Smooth muscle cell of the brain vasculature (primary cell): ENCODE results near the gene ESYT1.
"Not testable (repeated sequence)": the region's sequence is repeated elsewhere in the genome, so short reads cannot be mapped to it uniquely, and the experiment has no call there.

Experiments used
- DNase-seq: peaks from one replicate; pipeline ENCODE4 v3.0.0-alpha.2; 2012; ENCODE audit warnings: low read depth, low spot score

ESYT1 gene

GRCh38 chr12:56154246-56154771, 26.2 kb downstream of the ESYT1 start:
- DNase-seq, result no peak

DNA sequence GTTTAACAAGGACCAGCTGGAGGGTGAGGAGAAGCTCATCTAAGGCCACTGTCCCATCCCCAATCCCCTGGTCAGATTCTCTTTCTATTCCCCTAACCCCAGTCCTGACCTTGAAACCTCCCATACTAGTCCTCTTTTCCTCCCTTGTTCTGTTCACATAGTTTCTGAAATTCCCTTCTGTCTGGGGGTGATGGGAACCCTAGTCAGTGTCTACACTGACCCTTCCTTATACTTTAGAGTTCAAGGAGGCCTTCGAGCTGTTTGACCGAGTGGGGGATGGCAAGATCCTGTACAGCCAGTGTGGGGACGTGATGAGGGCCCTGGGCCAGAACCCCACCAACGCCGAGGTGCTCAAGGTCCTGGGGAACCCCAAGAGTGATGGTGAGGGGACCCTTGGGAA, 26.8 kb downstream of the ESYT1 start:
- no peak for DNase-seq

GRCh38 chr12:56155256-56155845, 27.3 kb downstream of the ESYT1 start:
- no peak for DNase-seq

DNA sequence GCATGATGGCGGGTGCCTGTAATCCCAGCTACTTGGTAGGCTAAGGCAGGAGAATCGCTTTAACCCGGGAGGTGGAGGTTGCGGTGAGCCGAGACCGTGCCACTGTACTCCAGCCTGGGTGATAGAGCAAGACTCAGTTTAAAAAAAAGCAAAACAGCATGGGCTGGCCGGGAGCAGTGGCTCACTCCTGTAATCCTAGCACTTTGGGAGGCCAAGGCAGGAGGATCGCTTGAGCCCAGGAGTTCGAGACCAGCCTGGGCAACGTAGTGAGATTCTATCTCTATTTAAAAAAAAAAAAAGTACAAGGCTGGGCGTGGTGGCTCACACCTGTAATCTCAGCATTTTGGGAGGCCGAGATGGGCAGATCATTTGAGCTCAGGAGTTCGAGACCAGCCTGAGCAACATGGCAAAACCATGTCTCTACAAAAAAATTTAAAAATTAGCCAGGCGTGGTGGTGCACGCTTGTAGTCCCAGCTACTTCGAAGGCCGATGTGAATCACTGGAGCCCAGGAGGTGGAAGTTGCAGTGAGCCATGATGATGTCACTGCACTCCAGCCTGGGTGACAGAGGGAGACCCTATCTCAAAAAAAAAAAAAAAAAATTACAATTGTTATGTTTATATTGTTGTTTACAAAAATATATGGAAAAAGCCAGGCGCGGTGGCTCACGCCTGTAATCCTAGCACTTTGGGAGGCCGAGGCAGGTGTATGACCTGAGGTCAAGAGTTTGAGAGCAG, 28.6 kb downstream of the ESYT1 start:
- not testable (repeated sequence) for DNase-seq

- DNase-seq, result peak; percentile 69
These were observed 29.3 kb downstream of the ESYT1 start for GRCh38 chr12:56157201-56158028.

GRCh38 chr12:56158029-56158925, 30.2 kb downstream of the ESYT1 start, which contains the start of gene MYL6:
TSS of gene MYL6 (plus strand) at chr12:56158359. CDS start at chr12:56158402, 43 bp downstream.
- DNase-seq, result peak; percentile 96

- no peak for DNase-seq
These were observed 30.9 kb downstream of the ESYT1 start for GRCh38 chr12:56158926-56159461.

DNA sequence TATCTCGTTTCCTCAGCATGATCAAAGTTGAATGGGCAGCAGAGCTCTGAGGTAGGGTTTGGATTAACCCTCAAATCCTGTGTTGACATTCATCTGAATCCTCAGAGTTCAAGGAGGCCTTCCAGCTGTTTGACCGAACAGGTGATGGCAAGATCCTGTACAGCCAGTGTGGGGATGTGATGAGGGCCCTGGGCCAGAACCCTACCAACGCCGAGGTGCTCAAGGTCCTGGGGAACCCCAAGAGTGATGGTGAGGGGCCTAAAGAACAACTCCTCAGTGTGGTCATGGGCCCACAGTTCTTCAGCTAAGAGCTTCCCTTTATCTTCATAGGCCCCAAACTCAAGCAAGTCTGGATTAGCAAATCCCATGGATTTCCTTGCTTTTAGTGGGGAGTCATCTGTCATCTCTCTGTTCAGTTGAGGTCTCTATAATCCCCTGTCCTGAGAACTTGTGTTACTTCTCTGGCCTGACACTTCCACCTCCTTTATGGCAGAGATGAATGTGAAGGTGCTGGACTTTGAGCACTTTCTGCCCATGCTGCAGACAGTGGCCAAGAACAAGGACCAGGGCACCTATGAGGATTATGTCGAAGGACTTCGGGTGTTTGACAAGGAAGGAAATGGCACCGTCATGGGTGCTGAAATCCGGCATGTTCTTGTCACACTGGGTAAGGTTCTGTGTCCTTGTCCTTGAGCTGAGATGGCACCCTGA, 31.6 kb downstream of the ESYT1 start:
- no peak for DNase-seq

DNA sequence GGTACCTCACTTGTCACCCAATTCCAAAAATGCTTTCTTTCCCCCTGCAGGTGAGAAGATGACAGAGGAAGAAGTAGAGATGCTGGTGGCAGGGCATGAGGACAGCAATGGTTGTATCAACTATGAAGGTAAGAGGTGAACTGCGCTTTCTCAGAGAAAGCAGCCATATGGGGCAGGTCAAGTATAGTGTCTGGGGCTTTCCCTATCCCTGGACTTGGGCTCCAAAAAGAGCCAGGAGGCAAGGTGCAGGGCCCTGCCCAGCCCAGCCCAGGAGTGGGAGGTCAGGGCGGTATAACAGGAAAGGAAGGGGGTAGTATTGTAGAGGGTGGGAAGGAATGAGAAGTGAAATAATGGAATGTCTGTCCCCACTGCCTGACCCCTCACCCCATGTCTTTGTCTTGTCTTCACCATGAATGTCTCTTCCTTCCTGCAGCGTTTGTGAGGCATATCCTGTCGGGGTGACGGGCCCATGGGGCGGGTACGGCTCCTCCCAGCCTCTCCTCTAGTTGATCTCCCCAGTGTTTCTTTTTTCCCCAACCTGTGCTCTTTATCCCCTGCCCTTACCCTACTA, 32.2 kb downstream of the ESYT1 start:
- no peak for DNase-seq

DNA sequence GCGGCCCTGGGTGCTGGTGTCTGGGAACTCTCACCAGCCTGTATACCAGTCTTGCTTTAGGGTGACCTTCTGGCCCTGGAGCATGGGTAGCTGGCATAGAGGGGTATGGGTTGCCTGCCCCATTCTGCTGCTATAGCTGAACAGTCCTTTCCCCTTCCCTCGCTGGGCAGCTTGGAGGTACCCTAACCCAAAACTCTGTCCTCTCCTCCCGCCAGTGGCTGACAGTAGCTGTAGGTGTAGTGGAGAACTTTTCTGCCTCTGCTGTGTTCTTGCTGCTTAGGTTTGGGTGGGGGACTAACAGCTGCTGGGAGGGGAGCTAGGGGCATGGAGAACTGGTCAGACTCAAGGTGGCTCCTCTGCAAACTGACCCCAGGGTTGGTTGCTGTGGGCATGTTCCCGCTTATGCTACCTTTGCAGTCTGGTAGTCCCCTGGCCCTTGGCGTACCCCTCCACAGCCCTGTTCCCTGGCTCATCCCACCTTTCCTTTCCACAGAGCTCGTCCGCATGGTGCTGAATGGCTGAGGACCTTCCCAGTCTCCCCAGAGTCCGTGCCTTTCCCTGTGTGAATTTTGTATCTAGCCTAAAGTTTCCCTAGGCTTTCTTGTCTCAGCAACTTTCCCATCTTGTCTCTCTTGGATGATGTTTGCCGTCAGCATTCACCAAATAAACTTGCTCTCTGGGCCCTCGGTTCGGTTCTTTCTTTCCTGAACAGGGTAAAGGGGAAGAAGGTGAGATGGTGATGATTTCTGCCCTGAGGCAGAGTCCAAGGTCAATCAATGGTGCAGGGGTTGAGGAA, 33.0 kb downstream of the ESYT1 start:
- no peak for DNase-seq

DNA sequence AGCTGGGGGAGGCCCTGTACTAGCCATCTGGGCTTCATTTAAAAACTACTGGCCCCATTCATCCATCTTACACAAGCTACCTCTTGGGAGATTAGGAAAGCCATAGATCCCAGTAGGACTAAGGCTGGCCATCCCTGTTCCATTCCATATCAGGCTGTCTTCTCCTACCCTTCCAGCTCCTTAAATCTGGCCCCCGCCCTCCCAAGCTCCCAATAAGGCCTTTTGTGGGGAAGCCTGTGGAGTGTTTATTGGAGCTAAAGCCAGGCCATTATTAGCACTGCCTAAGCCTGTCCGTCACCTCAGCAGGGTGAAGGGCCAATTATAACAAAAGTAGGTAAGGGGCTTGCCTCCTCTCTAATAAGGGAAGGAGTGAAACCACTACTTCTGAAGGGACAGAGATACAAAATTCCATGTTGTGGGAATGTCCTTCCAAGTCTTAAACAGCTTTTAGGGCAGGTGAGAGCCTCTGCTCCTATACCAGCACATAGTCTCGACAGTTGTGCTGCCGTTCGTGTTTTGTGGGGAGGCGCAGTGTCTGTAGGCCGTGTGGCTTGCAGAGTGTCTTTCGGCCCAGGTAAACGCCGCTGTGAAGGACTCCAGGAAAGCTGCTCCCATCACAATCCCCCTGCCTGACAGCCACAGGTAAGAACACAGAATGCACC, 33.8 kb downstream of the ESYT1 start:
- DNase-seq, result no peak

DNA sequence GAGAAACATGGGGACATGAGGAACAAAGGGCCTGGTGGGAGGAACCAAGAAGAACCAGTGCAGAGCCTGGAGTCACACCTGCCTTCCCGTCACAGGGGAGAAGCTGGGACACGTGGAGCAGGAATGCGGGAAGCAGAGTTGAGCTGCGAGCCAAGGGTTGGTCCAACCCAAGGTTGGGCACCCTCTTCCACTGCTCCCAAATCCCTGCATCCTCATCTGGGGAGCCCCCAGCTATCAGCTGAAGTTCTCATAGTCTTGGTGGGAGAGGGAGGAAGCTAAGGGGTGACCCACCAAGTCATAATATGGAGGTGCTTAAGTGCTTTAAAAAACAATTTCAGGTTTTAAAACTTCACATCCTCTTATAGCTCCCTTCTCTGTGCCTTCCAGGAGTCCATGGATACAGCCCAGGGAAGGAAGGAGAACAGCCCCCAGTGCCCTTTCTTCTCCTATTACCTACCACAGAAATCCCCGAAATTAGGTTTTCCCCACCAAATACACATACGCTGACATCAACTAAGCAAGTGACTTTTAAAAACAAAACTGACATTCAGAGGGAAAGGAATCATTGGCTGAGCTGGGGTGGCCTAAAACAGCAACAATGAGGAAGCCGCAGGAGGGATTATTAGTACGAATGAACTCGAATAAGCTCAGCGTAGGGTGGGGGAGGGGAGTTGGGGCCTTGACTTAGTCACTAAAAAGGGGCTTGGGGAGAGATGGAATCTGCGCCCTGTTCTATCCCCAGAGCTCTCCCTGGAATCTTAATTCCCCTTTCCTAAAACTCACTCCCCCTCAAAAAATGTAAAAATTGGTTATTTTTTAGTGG, 34.6 kb downstream of the ESYT1 start:
- DNase-seq, result no peak

DNA sequence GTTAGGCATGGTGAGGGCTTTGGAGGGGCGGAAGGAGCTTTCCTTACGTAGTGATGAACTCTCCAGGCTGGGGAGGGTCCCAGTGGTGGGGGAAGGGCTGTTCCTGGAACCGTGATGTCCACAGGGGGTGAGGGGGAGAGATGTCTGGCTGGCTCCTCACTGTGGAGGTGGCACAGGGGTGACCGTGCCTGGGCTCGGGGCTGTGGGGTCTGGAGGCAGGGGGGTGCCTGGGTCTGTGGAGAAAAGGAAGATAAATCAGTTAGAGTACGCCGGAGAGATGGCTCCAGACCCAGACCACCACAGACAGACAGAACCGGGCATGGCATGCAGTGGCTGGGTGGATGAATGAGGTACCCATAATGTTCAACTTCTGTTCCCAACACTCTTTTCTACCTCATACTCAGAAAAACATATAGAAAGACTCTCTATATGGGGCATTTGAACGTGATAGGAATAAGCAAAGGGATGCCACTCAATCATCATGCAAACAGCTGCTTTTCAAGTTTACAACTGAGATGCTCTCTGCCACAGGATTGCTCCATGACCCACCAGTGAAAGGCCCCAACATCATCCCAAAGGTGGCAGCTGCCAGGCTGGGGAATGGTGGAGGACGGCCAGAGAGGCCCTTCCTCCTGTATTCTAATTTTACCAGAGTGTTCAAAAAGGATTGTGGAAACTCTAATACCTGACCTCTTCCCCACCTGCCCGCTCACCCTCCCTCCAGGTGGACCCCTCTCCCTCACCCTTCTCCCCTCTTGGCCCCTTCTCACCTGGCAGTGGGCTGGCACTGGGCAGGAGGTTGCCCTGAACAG, 35.7 kb downstream of the ESYT1 start:
- no peak for DNase-seq

GRCh38 chr12:56164345-56164729, 36.3 kb downstream of the ESYT1 start:
- DNase-seq, result no peak

GRCh38 chr12:56165369-56165768, 37.3 kb downstream of the ESYT1 start:
- DNase-seq, result no peak

- no peak for DNase-seq
These were observed 41.2 kb downstream of the ESYT1 start for GRCh38 chr12:56169229-56169759.

DNA sequence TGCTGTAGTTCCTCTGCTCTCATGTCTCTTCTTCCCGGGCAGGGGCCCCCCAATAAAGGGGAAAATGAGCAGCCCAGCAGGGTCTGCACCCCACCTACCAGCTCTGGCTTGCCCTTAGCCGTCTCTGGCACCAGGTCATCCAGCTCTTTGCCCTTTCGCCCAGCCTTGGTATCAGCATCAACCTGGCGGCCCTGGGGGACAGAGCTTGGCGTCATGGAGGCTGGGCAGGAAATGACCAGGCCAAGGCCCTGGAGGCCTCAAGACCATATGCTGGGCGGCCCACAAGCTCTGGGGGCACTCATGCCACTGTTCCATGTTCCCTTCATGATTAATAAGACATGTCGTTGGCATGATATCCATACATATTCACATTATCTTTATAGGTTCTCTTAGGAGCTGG, 44.8 kb downstream of the ESYT1 start:
- DNase-seq, result no peak
